HG02973 (cell line): ENCODE results near the gene UBE3A.

Experiments
- ATAC-seq: cut with Tn5 transposase; IDR thresholded peaks from one replicate; pipeline ENCODE4 v1.9.1; 2021; ENCODE audit warnings: moderate library complexity; ENCODE audit not compliant: unreplicated experiment

UBE3A gene

GRCh38 chr15:25333049-25333448 lies 105.8 kb downstream of the UBE3A start:
- no peak for ATAC-seq

GRCh38 chr15:25332306-25332705 lies 106.5 kb downstream of the UBE3A start:
- no peak for ATAC-seq

DNA sequence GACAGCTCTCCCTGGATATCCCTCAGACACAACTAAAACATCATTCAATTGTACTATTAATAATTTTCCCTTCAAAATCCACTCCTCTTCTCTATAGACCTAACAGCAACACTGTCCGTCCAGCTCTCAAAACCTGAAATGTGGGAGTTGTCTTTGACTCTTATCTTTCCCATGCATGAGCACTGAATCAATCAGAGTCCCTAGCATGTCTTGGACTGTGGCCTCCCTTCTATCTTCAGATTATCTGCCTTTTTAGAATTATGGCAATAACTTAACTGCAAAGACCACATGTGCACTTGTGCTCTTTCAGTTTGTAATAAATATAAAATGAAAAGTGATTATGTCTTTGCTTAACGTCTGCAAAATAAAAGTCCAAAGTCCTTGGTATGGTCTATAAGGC lies 107.0 kb downstream of the UBE3A start:
- ATAC-seq: no peak

- no peak for ATAC-seq
Observed at GRCh38 chr15:25331404-25331803, 107.4 kb downstream of the UBE3A start.

DNA sequence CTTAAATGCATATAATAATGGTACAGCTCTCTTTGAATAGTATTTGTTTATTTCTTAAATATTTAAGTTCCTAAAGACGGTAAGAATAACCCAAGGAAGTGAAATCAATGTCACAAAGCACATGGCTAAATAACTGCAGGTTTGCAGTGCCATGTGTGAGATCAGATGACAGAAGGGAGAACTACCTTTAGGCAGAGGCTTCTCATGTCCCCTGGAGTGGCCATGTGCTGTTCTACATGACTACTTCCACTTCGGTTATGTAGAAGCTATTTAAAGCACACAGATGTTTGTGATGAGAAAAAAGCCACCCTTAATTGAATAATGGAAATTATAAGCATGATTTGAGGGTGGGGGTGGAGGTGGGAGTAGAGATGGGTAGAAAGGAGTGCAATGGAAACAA lies 109.1 kb downstream of the UBE3A start:
- no peak for ATAC-seq

DNA sequence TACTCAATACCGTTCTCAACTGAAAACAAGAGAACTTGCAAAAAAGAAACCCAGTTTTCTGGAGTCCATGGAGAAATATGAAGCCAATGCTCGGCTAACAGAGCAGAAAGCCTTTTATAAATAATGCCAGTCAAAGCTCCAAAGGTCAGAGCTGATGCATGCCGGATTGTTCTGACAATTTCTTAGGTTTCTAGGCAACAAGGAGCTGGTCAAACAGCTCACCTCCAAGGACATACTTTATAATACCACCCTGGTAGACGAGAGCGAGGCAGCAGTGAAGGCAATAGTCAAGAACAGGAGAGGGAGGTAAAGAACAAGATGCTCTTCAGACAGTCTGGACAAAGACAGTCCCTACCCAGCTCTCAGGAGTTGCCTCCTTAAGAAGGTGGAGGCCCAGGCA lies 111.1 kb downstream of the UBE3A start:
- no peak for ATAC-seq

DNA sequence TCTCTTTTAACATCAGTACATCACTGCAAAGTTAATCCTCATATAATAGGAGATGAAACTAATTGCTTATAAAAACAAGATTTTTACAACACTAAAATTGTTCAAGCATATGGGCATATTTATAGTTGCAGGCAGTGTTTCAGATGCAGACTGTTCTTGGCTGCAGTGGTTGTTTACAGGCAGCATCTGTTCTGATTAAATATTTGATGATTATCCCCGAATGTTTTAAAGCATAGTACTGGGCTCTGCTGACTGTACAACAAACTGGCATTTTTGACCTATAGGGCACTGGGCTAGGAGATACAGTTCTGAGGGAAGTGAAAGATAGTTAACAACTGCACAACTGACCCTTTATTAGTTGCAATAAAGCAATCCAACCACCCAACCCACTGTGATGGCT lies 113.6 kb downstream of the UBE3A start:
- no peak for ATAC-seq

DNA sequence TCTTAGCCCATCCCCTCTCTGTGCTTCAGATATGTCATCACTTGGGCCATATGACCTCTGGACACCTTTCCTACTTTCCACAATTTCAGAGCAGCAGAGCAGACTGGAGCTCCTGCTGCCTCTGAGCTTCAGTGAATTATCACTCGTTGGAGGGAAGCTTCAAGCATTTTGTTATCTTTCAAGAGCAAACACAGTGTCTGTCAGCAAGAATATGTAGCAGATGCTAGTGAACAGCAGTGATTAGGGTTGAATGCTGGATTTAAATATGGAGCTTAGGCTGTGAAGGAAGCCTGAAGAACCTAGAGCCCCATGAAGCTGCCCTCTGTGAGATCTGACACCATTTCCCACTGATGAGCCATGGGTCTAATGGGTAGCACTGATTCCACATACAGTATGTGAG lies 115.4 kb downstream of the UBE3A start:
- ATAC-seq: no peak

- ATAC-seq: no peak
Observed at GRCh38 chr15:25287823-25288222, 151.0 kb downstream of the UBE3A start.
